ENCODE data around the gene CYP2A13.
"Not testable (repeated sequence)": the region's sequence is repeated elsewhere in the genome, so short reads cannot be mapped to it uniquely, and the experiment has no call there.

CYP2A13 gene, protein sequence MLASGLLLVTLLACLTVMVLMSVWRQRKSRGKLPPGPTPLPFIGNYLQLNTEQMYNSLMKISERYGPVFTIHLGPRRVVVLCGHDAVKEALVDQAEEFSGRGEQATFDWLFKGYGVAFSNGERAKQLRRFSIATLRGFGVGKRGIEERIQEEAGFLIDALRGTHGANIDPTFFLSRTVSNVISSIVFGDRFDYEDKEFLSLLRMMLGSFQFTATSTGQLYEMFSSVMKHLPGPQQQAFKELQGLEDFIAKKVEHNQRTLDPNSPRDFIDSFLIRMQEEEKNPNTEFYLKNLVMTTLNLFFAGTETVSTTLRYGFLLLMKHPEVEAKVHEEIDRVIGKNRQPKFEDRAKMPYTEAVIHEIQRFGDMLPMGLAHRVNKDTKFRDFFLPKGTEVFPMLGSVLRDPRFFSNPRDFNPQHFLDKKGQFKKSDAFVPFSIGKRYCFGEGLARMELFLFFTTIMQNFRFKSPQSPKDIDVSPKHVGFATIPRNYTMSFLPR

DNA sequence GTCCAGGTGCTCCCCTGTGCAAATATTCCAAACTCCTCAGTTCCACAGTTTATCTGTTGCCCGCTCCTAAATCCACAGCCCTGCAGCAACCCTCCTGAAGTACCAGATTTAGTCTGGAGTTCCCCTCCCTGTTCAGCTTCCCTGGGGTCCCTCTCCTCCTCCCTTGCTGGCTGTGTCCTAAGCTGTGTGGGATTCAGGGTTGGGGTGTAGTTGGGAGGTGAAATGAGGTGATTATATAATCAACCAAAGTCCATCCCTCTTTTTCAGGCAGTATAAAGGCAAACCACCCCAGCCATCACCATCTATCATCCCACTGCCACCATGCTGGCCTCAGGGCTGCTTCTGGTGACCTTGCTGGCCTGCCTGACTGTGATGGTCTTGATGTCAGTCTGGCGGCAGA is at the start of gene CYP2A13:
TSS of gene CYP2A13 (plus strand) at position 301 of the 400 bp plus-strand sequence. CDS start at position 322, 21 bp downstream.
- no peak for DNase-seq (ENCODE audit: low spot score)

- DNase-seq (ENCODE audit: low spot score) = no peak
Measured at GRCh38 chr19:41039806-41040205, 48.4 kb upstream of the CYP2A13 start.

DNA sequence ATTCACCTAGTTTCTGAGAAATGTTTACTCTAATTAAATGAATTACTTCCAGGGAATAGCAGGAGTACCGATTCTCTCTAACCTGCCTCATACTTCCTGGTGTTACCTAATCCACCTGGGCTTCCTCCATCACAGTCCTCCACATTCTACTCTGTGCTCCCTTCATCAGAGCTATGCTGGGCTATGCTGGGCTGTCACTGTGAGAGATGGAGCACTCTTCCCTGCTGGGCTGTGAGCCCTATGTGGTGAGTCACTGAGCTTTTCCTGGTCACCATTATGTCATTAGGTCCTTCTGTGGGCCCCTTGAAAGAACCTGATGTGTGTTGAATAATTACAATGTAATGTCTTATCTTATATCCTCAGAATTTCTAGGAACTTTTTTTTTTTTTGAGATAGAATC is 43.2 kb upstream of the CYP2A13 start:
- DNase-seq (ENCODE audit: low spot score) = not testable (repeated sequence)

DNA sequence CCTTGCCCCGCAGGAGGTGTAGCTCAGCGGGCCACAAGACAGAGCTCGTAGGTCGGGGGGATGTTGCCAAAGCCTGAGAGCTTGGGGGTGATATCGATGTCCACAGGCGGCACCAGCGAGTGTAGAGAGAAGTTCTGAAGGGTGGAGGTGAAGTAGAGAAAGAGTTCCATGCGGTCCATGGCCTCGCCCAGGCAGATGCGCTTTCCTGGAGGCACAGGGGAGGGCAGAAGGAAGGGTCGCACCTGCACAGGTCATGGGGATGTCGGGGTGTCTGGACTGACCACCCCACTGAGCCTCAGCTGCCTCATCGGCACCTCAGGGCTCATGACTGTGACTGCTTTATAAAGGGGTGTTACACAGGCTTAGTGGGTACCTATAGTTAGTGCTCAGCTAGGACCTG is 37.8 kb upstream of the CYP2A13 start:
- DNase-seq (ENCODE audit: low spot score) = no peak

GRCh38 chr19:41052162-41052561 is 36.1 kb upstream of the CYP2A13 start:
- DNase-seq (ENCODE audit: low spot score) = not testable (repeated sequence)

DNA sequence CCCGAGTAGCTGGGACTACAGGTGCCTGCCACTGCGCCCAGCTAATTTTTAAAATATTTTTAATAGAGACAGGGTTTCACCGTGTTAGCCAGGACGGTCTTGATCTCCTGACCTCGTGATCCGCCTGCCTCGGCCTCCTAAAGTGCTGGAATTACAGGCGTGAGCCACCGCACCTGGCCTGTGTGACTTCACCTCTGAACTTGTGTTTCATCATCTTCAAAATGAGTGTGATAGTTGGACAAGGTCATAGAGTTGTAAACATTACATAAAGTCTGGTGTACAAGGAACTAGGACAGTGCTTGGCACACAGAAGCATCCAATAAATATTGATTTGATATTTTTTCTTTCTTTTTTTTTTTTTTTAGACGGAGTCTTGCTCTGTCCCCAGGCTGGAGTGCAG is 34.9 kb upstream of the CYP2A13 start:
- not testable (repeated sequence) for DNase-seq (ENCODE audit: low spot score)

DNA sequence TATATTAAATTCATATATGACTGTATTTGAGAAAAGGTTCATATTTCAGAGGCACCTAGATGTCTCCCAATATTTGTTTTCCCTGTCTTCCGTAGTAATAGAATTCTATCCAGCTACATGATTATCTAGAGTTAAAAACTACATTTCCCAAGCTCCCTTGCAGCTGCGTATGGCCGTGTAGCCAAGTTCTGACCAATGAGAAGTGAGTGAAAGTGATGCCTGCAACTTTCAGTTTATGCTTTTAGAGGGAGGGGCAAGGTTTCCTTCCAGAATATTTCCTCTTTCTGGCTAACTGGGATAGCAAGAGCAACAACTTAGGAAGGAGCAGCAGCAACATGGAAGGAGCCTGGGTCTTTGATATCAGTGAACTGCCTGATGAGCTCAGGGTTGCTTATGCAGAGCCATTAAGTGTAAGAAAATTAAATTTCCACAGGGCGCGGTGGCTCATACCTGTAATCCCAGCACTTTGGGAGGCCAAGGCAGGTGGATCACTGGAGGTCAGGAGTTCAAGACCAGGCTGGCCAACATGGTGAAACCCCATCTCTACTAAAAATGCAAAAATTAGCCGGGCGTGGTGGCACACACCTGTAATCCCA is 23.2 kb upstream of the CYP2A13 start:
- no peak for DNase-seq (ENCODE audit: low spot score)

DNA sequence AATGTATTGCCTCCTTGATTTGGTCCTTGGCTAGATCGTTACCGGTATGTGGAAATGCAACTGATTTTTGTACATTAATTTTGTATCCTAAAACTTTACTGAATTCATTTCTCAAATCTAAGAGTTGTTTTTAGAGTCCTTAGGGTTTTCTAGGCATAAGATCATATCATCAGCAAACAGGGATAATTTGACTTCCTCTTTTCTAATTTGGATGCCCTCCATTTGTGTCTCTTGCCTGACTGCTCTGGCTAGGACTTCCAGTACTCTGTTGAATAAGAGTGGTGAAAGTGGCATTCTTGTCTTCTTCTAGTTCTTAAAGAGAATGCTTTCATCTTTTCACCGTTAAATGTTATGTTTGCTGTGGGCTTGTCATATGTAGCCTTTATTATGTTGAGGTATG is 12.0 kb upstream of the CYP2A13 start:
- DNase-seq (ENCODE audit: low spot score) = no peak

- no peak for DNase-seq (ENCODE audit: low spot score)
Measured at GRCh38 chr19:41083516-41083915, 4.7 kb upstream of the CYP2A13 start.

GRCh38 chr19:41085748-41086415 is 2.4 kb upstream of the CYP2A13 start:
- DNase-seq (ENCODE audit: low spot score) = no peak

DNA sequence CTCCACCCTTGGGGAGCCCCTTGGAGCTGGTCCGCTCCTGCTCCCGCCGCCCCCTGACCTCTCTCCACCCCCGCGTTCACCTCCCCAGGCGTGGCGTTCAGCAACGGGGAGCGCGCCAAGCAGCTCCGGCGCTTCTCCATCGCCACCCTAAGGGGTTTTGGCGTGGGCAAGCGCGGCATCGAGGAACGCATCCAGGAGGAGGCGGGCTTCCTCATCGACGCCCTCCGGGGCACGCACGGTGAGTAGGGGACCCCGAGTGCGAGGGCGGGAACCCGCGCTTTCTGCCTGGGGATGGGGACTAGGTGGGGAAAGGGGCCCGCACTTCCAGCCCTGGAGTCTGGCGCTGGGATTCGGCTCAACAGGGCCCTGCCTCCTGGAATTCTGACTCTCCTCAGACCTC is 1.7 kb downstream of the CYP2A13 start:
- DNase-seq (ENCODE audit: low spot score) = no peak

- DNase-seq (ENCODE audit: low spot score) = no peak
Measured at GRCh38 chr19:41095703-41096102, 7.5 kb downstream of the CYP2A13 start.

- DNase-seq (ENCODE audit: low spot score) = no peak
Measured at GRCh38 chr19:41096353-41096752, 8.1 kb downstream of the CYP2A13 start.

GRCh38 chr19:41097302-41097701 is 9.1 kb downstream of the CYP2A13 start:
- DNase-seq (ENCODE audit: low spot score) = no peak

DNA sequence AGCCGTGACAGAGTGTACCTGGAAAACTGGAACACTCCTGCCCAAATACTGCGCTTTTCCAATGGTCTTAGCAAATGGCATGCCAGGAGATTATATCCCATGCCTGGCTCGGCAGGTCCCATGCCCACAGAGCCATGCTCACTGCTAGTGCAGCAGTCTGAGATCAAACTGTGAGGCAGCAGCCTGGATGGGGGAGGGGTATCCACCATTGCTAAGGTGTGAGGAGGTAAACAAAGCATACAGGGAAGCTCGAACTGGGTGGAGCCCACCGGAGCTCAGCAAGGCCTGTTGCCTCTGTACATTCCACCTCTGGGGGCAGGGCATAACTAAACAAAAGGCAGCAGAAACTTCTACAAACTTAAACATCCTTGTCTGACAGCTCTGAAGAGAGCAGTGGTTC is 10.5 kb downstream of the CYP2A13 start:
- DNase-seq (ENCODE audit: low spot score) = no peak

GRCh38 chr19:41102210-41102609 is 14.0 kb downstream of the CYP2A13 start:
- DNase-seq (ENCODE audit: low spot score) = not testable (repeated sequence)

DNA sequence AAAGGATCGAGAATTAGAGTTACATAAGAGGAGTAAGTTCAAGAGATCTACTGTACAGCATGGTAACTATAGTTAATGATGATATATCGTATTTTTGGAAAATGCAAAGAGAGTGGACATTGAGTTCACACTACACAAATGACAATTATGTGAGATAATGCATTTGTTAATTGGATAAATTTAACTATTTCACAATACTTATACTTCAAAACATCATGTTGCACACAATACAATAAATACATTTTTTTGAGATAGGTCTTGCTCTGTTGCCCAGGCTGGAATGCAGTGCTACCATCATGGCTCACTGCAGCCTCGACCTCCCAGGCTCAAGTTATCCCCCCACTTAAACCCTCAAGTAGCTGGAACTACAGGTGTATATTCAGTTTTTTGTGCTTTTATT is 17.9 kb downstream of the CYP2A13 start:
- DNase-seq (ENCODE audit: low spot score) = no peak

DNA sequence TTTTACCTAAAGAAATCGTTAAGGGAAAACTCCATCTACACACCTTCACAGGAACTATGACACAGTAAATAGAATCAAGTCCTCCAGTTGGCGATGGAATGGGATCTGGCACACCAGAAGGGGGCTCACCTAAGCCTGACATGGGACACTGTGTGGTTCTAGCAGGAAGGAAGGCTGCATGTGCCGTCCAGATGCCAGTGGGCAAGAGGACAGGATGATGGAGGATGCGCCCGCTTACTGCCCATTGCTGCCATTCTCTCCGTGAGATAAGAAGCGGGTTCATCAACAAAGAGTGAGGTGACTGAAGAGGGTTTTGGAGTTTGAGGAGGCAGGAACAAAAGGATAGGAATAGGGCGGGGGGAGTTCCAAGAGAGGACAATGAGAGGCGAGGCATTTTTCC is 23.0 kb downstream of the CYP2A13 start:
- no peak for DNase-seq (ENCODE audit: low spot score)

- DNase-seq (ENCODE audit: low spot score) = no peak
Measured at GRCh38 chr19:41111750-41112295, 23.6 kb downstream of the CYP2A13 start.

DNA sequence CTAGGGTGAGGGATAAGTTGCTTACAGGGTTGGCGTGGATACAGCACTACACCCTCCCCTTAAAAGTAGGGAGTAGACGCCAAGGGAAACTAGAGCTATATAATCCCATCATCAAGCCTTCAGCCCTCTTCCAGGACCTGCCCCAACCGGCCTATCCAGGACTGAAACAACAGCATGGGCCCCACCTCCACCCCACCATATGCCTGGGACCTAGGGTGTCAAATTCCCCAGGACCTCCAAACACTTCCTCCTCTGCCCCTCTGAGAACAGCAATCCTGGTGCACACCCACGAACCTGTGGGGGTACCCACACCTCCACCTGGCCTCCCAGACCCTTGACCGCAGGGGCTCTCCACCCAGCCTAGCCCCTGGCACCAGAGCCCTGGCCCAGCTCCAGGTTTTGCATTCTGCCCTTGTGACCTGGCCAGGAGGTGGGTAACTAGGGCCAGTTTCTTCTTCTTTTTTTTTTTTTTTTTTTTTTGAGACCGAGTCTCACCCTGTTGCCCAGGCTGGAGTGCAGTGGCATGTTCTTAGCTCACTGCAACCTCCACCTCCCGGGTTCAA is 24.6 kb downstream of the CYP2A13 start:
- no peak for DNase-seq (ENCODE audit: low spot score)

DNA sequence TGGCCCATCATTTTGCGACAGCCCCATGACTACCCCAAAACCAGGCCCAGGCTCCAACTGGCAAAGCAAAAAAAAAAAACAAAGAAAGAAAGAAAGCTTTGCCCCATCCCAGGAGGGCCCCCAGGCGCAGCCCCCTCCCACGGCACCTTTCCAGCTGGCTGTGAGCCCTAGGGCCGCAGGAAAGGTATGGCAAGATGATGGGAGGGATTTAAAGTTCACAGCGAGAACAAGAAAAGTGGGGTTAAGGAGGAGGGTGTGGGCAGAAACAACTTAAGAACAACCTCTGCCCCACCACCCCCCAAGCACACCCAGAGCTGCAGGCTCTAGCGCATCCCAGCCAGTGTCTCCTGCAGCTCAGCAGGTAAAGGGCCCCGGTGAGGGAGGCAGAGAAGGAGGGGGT is 25.9 kb downstream of the CYP2A13 start, which contains the start of gene CYP2F1:
TSS of gene CYP2F1 (plus strand) at position 301 of the 400 bp plus-strand sequence. CDS start 1,757 bp downstream, outside the sequence.
- no peak for DNase-seq (ENCODE audit: low spot score)

GRCh38 chr19:41116261-41116660 is 28.0 kb downstream of the CYP2A13 start:
- DNase-seq (ENCODE audit: low spot score) = no peak
